Testis (tissue), 2 donors: ENCODE results near the gene CWC22.

Source experiments
- CTCF ChIP-seq, 3 experiments: fragments of 450-650 bp in 2 of 3; fragments of 200-600 bp in 1 of 3; sonication (generic) in 1 of 3; IDR thresholded peaks; one replicate each; pipeline ENCODE4 v1.5.1; 2016 to 2019; ENCODE audit warnings: antibody characterized with exemption in 3 of 3, mild to moderate bottlenecking in 2 of 3, moderate library complexity in 1 of 3
- POLR2A ChIP-seq: fragments of 450-650 bp; IDR thresholded peaks from one replicate; pipeline ENCODE4 v1.6.1; 2017; ENCODE audit warnings: antibody characterized with exemption, mild to moderate bottlenecking, moderate library complexity

- TF ChIP-seq CTCF (IDR thresholded peaks at IDR 0.05) (no peak), POLR2A (no peak)
Measured at GRCh38 chr2:179948058-179948457, 59.0 kb downstream of the CWC22 start.
